HCT116 (cell line): ENCODE data around the gene FAR2. TPM values are rescaled to one million over a fixed set of nuclear protein-coding genes. Genes with fewer than 3 reads are reported as not detected.

Experiments
- ATAC-seq: fragments of 200-7000 bp; cut with Tn5 transposase; 2 replicates; pipeline ENCODE4 v1.9.1; 2020; ENCODE audit warnings: mild to moderate bottlenecking, moderate library complexity
- BruUV-seq: library from RNA; stranded (reverse); fragments of 400-500 nt; replicated peaks from 2 replicates; lab custom pipeline; 2021; lab: Mats Ljungman, UMichigan
- CTCF ChIA-PET: fragments of 300-600 bp; sonication (Branson Sonifier 250); formaldehyde crosslinking; loops from one replicate; lab custom pipeline; 2021; ENCODE audit warnings: antibody characterized with exemption; lab: Charles Lee
- POLR2A ChIA-PET: fragments of 300-600, 350-600 bp; sonication (Branson Sonifier 250); formaldehyde crosslinking; loops from one replicate; lab custom pipeline; 2021; ENCODE audit warnings: antibody characterized with exemption; lab: Charles Lee
- RAD21 ChIA-PET, 2 experiments: fragments of 300-600 bp; sonication (Branson Sonifier 250); formaldehyde crosslinking; loops; one replicate each; lab custom pipeline; 2023; ENCODE audit warnings: low total read pairs in 2 of 2; ENCODE audit not compliant: uncharacterized antibody in 2 of 2, unreplicated experiment in 2 of 2, low non-redundant PET in 1 of 2; lab: Charles Lee
- DNase-seq: peaks from one replicate; pipeline ENCODE4 v3.0.0-alpha.2; 2010; ENCODE audit warnings: low read depth, low spot score
- H2AFZ ChIP-seq: fragments of 200-600 bp; shearing (Covaris generic), sonication (generic); 2 replicates; pipeline ENCODE4 v1.6.1; 2017; ENCODE audit warnings: low read depth, mixed run types, mixed read lengths, antibody characterized with exemption, low read length; ENCODE audit not compliant: poor library complexity, severe bottlenecking
- H3K27ac ChIP-seq: 2 replicates; pipeline ENCODE4 v1.5.1; 2012; ENCODE audit warnings: low read depth, low read length
- H3K27me3 ChIP-seq: fragments of 200-600 bp; sonication (generic); 2 replicates; pipeline ENCODE4 v1.6.1; 2016; ENCODE audit warnings: mixed run types, low read length, mixed read lengths; ENCODE audit not compliant: insufficient read depth
- H3K36me3 ChIP-seq, 2 experiments: fragments of 200-500 bp in 1 of 2; fragments of 200-600 bp in 1 of 2; sonication (Bioruptor generic) in 1 of 2; sonication (generic) in 1 of 2; 2 replicates each; pipeline versions ENCODE4 v1.5.1 to v1.6.1; 2014 to 2016; ENCODE audit warnings: low read length in 2 of 2, inconsistent platforms in 1 of 2, mixed read lengths in 1 of 2, mixed run types in 1 of 2; ENCODE audit not compliant: insufficient read depth in 2 of 2, control insufficient read depth in 1 of 2
- H3K4me1 ChIP-seq, 2 experiments: fragments of 200-600 bp in 1 of 2; sonication (generic) in 1 of 2; 2 replicates each; pipeline versions ENCODE4 v1.5.1 to v1.6.1; 2012 to 2017; ENCODE audit warnings: low read length in 2 of 2, inconsistent platforms in 1 of 2, mild to moderate bottlenecking in 1 of 2, mixed read lengths in 1 of 2, mixed run types in 1 of 2, moderate library complexity in 1 of 2; ENCODE audit not compliant: insufficient read depth in 2 of 2, control insufficient read depth in 1 of 2
- H3K4me2 ChIP-seq: fragments of 200-600 bp; sonication (generic); 2 replicates; pipeline ENCODE4 v1.6.1; 2017; ENCODE audit warnings: mixed run types, low read length, mixed read lengths
- H3K4me3 ChIP-seq, 2 experiments: fragments of 200-600 bp in 1 of 2; sonication (generic) in 1 of 2; replicated peaks in 1 of 2; 2 replicates each; pipeline ENCODE4 v1.5.1; 2011 to 2016; ENCODE audit warnings: low read length in 2 of 2, control low read depth in 1 of 2, low read depth in 1 of 2, mild to moderate bottlenecking in 1 of 2, mixed read lengths in 1 of 2, mixed run types in 1 of 2
- H3K79me2 ChIP-seq: fragments of 200-600 bp; sonication (generic); 2 replicates; pipeline ENCODE4 v1.6.1; 2017; ENCODE audit warnings: mild to moderate bottlenecking, mixed run types, low read length, moderate library complexity, mixed read lengths; ENCODE audit not compliant: insufficient read depth
- H3K9ac ChIP-seq: fragments of 200-600 bp; sonication (generic); 2 replicates; pipeline ENCODE4 v1.6.1; 2016; ENCODE audit warnings: low read length, mixed read lengths
- H3K9me2 ChIP-seq: fragments of 200-600 bp; sonication (generic), shearing (Covaris generic); 2 replicates; pipeline ENCODE4 v1.6.1; 2017; ENCODE audit warnings: mixed run types, mild to moderate bottlenecking, moderate library complexity; ENCODE audit not compliant: insufficient read depth
- H3K9me3 ChIP-seq, 2 experiments: fragments of 200-500 bp in 1 of 2; fragments of 200-600 bp in 1 of 2; sonication (Bioruptor generic) in 1 of 2; sonication (generic) in 1 of 2; 2 replicates each; pipeline ENCODE4 v1.6.1; 2014 to 2017; ENCODE audit warnings: low read length in 2 of 2, mixed read lengths in 2 of 2, inconsistent platforms in 1 of 2, low read depth in 1 of 2, mild to moderate bottlenecking in 1 of 2, mixed run types in 1 of 2, moderate library complexity in 1 of 2; ENCODE audit not compliant: control insufficient read depth in 1 of 2, insufficient read depth in 1 of 2
- H4K20me1 ChIP-seq: fragments of 200-600 bp; sonication (generic), shearing (Covaris generic); 2 replicates; pipeline ENCODE4 v1.6.1; 2017; ENCODE audit warnings: mixed run types, mild to moderate bottlenecking, moderate library complexity; ENCODE audit not compliant: insufficient read depth
- CBX3 ChIP-seq: IDR thresholded peaks from 2 replicates; pipeline ENCODE4 v1.6.1; 2012; ENCODE audit warnings: low read depth
- CEBPB ChIP-seq: IDR thresholded peaks from 2 replicates; pipeline ENCODE4 v1.6.1; 2012; ENCODE audit warnings: low read depth
- CTCF ChIP-seq, 3 experiments: fragments of 200-600 bp in 1 of 3; sonication (generic) in 1 of 3; IDR thresholded peaks in 2 of 3; conservative IDR thresholded peaks in 1 of 3; 2 replicates each; pipeline ENCODE4 v1.5.1; 2012 to 2017; ENCODE audit warnings: low read depth in 2 of 3, low read length in 2 of 3, antibody characterized with exemption in 1 of 3, borderline replicate concordance in 1 of 3, control low read depth in 1 of 3, mild to moderate bottlenecking in 1 of 3, mixed read lengths in 1 of 3, mixed run types in 1 of 3, moderate library complexity in 1 of 3; ENCODE audit not compliant: insufficient read depth in 1 of 3
- EGR1 ChIP-seq: IDR thresholded peaks from 2 replicates; pipeline ENCODE4 v1.6.1; 2012; ENCODE audit warnings: low read depth
- ELF1 ChIP-seq: IDR thresholded peaks from 2 replicates; pipeline ENCODE4 v1.6.1; 2012; ENCODE audit warnings: low read depth, borderline replicate concordance
- EZH2phosphoT487 ChIP-seq: fragments of 200-600 bp; IDR thresholded peaks from 2 replicates; pipeline ENCODE4 v1.6.1; 2018; ENCODE audit warnings: antibody characterized with exemption, borderline replicate concordance
- FOSL1 ChIP-seq: IDR thresholded peaks from 2 replicates; pipeline ENCODE4 v1.6.1; 2012; ENCODE audit warnings: low read depth
- JUND ChIP-seq: IDR thresholded peaks from 2 replicates; pipeline ENCODE4 v1.6.1; 2012
- POLR2AphosphoS5 ChIP-seq: IDR thresholded peaks from 2 replicates; pipeline ENCODE4 v1.6.1; 2011; ENCODE audit warnings: mild to moderate bottlenecking, low read depth, low read length, moderate library complexity
- RAD21 ChIP-seq: IDR thresholded peaks from 2 replicates; pipeline ENCODE4 v1.6.1; 2012; ENCODE audit warnings: low read depth, mild to moderate bottlenecking
- REST ChIP-seq: IDR thresholded peaks from 2 replicates; pipeline ENCODE4 v1.6.1; 2012; ENCODE audit warnings: low read depth
- SIN3A ChIP-seq: IDR thresholded peaks from 2 replicates; pipeline ENCODE4 v1.6.1; 2012; ENCODE audit warnings: low read depth
- SRF ChIP-seq: IDR thresholded peaks from 2 replicates; pipeline ENCODE4 v1.6.1; 2012; ENCODE audit warnings: low read depth
- TCF7L2 ChIP-seq: IDR thresholded peaks from 2 replicates; pipeline ENCODE4 v1.7.0; 2011; ENCODE audit warnings: borderline replicate concordance, inconsistent platforms; ENCODE audit not compliant: insufficient read depth, insufficient read length; ENCODE audit errors: extremely low read depth
- YY1 ChIP-seq: IDR thresholded peaks from 2 replicates; pipeline ENCODE4 v1.6.1; 2011; ENCODE audit warnings: low read length, low read depth, moderate library complexity, mild to moderate bottlenecking; ENCODE audit not compliant: insufficient replicate concordance; ENCODE audit errors: extremely low read depth
- intact Hi-C: fragments of 100-400 bp; cut with micrococcal nuclease; formaldehyde crosslinking; loops from 2 replicates; pipeline ENCODE4 v1.10.0; 2022
- total RNA-seq: library from RNA; stranded (reverse); gene quantifications from one replicate; pipeline ENCODE4 v1.2.1, GENCODE V29; 2021; ENCODE audit not compliant: unreplicated experiment

The FAR2 gene
- total RNA-seq, 1 experiment from 2014 or later, result 9.7 TPM

GRCh38 chr12:29159661-29160060 is 10.6 kb downstream of the FAR2 start:
- Histone ChIP-seq H2AFZ (no peak overlapping the region), H3K9me2 (no peaks in the 10 kb centered on the region), H3K36me3 (no peaks in the 10 kb centered on the region), H3K4me2 (no peak overlapping the region), H3K27me3 (no peaks in the 10 kb centered on the region), H3K79me2 (no peaks in the 10 kb centered on the region), H3K4me1 (peaks cover 6 to 15% of the 10 kb centered on the region in 2 experiments), H4K20me1 (no peaks in the 10 kb centered on the region), H3K4me3 (no peak overlapping the region), H3K27ac (no peak overlapping the region), H3K9ac (no peak overlapping the region), H3K9me3 (no peaks in the 10 kb centered on the region)
- intact Hi-C loops, result no loop called here
- ChIA-PET RAD21 (no interaction called here), CTCF (no interaction called here), POLR2A (no interaction called here)
- BruUV-seq, result no TSS peak
- ATAC-seq (no peak), DNase-seq (no peak)
- TF ChIP-seq FOSL1 (no peak), RAD21 (no peak), CTCF (IDR thresholded peaks at IDR 0.05 in 2 of 3, conservative IDR thresholded peaks at IDR 0.05 in 1 of 3; ENCODE audit: borderline replicate concordance in 1 of 3, insufficient read depth in 1 of 3, low read depth in 2 of 3, low read length in 2 of 3) (no peak), TCF7L2 (no peak), CBX3 (no peak)

GRCh38 chr12:29160230-29160629 is 11.2 kb downstream of the FAR2 start:
- no peak overlapping the region for H3K9ac ChIP-seq
- no peak overlapping the region for H3K4me3 ChIP-seq
- no peaks in the 10 kb centered on the region for H3K36me3 ChIP-seq
- no peak overlapping the region for H3K4me2 ChIP-seq
- H4K20me1 ChIP-seq, result no peaks in the 10 kb centered on the region
- H3K79me2 ChIP-seq, result no peaks in the 10 kb centered on the region
- DNase-seq, result no peak
- no TSS peak for BruUV-seq
- no peaks in the 10 kb centered on the region for H3K9me2 ChIP-seq
- H3K27ac ChIP-seq, result no peak overlapping the region
- no peaks in the 10 kb centered on the region for H3K9me3 ChIP-seq
- CTCF ChIA-PET, result no interaction called here
- intact Hi-C loops, result no loop called here
- POLR2A ChIA-PET, result no interaction called here
- no peak for TF ChIP-seq EGR1
- no peak for TF ChIP-seq ELF1
- TF ChIP-seq JUND, result no peak
- TF ChIP-seq YY1, result no peak
- no peak for TF ChIP-seq REST
- TF ChIP-seq POLR2AphosphoS5, result no peak
- no peak for TF ChIP-seq EZH2phosphoT487
- no peak for TF ChIP-seq SIN3A
- TF ChIP-seq SRF, result no peak
- no peak for TF ChIP-seq FOSL1
- no peak for TF ChIP-seq CEBPB
- ATAC-seq, result no peak
- peaks cover 8 to 20% of the 10 kb centered on the region in 2 experiments for H3K4me1 ChIP-seq
- no peaks in the 10 kb centered on the region for H3K27me3 ChIP-seq
- RAD21 ChIA-PET, result no interaction called here
- H2AFZ ChIP-seq, result no peak overlapping the region
